GM18868 (cell line): Measurements from ENCODE around the gene CBLN3.
"Not testable (repeated sequence)": the region's sequence is repeated elsewhere in the genome, so short reads cannot be mapped to it uniquely, and the experiment has no call there.

Experiments
- ATAC-seq: cut with Tn5 transposase; IDR thresholded peaks from one replicate; pipeline ENCODE4 v1.9.1; 2021; ENCODE audit warnings: mild to moderate bottlenecking, moderate library complexity; ENCODE audit not compliant: unreplicated experiment

The CBLN3 gene

GRCh38 chr14:24406416-24406815, 23.1 kb downstream of the CBLN3 start:
- no peak for ATAC-seq

GRCh38 chr14:24404814-24405213, 24.7 kb downstream of the CBLN3 start:
- no peak for ATAC-seq

GRCh38 chr14:24403294-24403998, 26.0 kb downstream of the CBLN3 start:
- no peak for ATAC-seq

- no peak for ATAC-seq
Observed at GRCh38 chr14:24401810-24402702, 27.4 kb downstream of the CBLN3 start.

GRCh38 chr14:24399999-24400718, 29.3 kb downstream of the CBLN3 start:
- no peak for ATAC-seq

DNA sequence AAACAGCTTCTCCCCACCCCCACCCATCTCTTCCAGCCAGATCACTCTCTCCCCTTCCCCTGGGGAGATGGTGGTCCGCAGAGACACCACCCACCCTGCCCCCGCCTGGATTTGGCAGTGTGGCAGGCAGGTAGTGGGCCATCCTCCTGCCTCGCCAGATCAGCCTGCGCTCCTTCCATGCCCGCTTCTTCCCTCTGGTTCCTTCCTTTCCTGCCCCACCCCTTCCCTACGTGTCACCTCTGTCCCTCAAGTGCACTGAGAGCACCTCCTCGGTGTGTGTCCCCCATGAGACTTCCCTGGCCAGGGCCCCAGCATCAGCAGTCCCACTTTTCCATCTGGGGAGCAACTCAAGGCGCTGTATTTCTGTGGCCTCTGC, 30.0 kb downstream of the CBLN3 start:
- ATAC-seq = no peak

GRCh38 chr14:24398653-24399446, 30.6 kb downstream of the CBLN3 start, which contains the start of gene NYNRIN:
Gene NYNRIN, plus strand, starts transcription at chr14:24399003. Its CDS starts 244 bp downstream, at chr14:24399247.
- no peak for ATAC-seq

DNA sequence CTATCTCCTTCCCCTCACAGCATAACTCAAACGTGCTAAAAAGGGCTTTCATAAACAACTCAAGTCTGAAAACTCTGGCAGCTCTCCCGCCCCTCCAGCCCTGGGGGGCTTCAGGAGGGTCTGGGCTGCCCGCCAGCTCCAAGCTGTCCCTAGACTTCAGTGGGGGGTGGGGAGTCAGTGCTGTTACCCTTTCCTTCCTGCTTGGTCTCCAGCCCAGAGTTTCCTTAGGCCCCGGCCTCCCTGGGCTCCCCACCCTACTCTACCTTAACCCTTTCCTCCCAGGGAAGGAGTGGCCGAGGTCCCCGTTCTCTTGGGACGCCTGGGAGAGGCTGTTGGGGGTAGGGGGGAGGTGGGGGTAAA, 31.2 kb downstream of the CBLN3 start:
- ATAC-seq = no peak

DNA sequence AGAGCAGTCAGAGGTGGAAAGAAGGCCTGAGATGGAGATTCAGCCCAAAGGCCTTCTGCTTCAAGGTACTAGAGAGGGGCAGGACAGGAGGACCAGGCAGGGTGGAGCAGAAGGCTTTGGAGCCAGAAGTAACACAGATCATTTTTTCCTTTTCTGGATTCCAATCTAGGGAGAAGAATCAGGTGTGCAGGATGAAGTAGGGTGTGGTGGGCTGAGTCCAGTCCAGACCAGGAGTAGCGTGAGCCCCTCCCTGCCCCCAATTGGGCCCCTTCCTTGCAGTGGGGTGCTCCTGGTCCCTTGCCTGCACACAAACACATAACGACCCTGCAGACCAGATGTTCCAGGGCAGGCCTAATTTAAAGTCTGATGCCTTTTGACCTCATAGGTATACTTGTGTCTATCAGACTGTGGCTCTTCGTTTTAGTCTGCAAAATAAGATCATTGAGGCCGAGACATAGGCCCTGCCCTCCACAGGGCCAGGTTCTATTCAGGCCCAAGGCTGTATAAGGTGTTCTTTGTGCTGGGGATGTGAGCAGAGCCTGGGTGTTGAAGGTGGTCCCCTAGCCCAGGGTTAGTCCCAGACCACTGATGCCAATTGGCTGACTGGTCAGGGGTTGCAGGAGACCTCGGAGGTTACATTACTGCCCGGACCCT, 31.7 kb downstream of the CBLN3 start:
- no peak for ATAC-seq

GRCh38 chr14:24395609-24396582, 33.6 kb downstream of the CBLN3 start:
- no peak for ATAC-seq

DNA sequence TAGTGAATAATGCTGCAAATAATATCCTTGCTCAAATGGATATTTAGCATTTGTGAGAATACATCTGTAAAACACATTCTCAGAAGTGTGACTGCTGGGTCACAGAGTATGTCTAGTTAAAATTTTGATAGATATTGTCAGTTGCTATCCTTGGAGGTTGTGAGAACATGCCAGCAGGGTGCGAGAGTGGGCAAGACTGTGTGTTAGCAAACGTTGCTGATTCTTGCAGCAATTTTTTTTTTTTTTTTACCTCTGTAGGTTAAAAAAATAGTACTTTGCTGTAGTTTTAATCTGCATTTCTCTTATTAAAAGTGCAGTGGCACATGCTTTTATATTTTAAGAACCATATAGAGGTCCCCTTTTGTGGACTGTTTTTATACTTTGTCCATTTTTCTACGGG, 35.2 kb downstream of the CBLN3 start:
- no peak for ATAC-seq

DNA sequence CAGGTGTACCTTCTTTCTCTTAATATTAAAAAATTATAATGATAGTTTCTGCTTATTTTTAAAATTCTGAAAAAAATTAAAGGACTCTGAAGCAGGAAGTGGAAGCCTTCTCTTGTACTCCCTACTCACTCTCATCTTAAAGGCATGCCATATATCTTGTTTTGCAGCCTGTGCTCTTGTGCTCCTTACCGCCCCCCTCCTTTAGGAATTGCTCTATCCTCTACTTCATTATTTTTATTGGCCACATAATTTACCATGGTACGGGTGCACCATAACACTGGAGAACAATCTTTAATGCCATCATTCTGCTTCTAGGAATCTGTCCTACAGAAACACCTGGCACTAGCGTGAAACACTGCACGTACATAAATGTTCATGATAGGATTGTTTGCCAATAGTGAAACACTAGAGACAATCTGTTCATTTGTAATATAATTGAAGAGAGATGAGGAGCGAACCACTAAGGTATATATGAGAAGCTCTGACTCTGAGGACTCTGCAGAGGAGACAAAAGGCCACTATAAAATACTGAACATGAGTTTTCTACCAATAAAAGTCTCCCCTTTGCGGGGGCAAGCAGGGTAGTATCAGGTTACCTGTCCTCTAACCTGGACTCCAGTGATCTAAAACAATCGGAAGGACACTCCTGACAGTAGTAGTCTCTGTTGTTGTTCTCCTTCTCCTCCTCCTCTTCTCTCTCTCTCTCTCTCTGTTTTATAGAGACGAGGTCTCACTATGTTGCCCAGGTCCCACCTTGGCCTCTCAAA, 37.0 kb downstream of the CBLN3 start:
- no peak for ATAC-seq

- no peak for ATAC-seq
Observed at GRCh38 chr14:24390701-24391468, 38.6 kb downstream of the CBLN3 start.

DNA sequence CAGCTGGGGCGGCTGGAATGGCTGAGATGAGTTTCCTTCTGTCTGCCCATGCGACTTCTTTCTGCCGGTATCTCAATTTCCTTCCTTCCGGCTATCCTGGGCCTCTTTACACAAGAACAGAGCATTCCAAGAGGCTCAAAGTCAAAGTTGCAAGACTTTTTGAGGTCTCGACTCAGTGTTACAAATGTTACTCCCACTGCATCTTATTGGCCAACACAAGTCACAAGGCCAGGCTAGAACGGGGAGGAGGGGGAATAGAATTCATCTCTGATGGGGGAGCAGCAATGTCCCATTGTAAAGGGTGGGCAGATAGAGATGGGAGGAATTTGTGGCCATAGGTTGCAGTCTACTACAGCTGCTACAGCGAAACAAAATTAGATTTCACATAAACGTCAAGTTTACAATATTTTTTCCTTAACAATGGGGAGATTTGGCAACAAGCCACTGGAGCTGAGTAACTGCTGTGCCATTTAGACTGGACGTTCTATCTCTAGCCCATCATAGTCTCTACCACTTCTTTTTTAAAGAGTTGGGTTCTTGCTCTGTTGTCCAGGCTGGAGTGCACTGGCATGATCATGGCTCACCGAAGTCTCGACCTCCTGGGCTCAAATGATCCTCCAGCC, 40.1 kb downstream of the CBLN3 start:
- ATAC-seq = no peak

DNA sequence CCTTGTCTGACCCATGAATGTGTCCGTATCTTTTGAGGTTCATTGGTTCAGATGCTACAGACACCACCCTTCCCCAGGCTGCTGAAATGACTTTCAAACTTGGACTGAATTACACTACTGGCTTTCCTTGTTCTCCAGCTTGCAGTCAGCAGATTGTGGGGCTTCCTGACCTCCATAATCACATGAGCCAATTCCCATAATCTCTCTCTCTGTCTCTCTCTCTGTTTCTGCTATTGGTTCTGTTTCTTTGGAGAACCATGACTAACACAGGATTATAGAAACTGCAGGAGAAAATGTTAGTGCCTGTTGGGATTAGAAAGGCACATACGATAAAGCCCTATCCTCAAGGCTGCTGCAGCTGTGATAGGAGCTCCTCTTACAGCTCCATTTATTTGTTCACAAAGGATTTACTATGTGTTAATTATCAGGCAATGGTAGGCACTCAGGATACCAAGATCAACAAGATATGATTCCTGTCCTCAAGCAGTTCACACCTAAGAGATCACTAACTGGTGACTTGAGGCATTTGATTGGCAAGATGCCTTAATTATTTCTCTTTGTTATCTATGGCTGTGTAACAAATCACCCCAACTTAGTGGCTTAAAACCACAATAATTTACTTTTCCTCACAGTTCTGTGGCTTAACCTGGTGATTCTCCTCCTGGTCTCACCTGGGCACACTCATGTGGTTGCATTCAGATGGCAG, 40.8 kb downstream of the CBLN3 start:
- ATAC-seq = no peak

DNA sequence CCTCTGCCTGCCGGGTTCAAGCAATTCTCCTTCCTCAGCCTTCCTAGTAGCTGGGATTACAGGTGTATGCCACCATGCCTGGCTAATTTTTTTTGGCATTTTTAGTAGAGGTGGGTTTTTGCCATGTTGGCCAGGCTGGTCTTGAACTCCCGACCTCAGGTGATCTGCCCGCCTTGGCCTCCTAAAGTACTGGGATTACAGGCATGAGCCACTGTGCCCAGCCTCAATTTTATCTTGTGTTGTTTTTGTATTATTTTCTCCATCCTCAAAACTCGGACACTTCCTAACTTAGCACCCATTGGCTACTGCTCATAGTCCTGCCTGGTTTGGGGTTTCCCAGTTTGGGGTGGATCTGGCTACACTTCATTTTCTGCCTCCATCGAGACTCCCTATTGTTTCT, 41.9 kb downstream of the CBLN3 start:
- ATAC-seq = not testable (repeated sequence)

DNA sequence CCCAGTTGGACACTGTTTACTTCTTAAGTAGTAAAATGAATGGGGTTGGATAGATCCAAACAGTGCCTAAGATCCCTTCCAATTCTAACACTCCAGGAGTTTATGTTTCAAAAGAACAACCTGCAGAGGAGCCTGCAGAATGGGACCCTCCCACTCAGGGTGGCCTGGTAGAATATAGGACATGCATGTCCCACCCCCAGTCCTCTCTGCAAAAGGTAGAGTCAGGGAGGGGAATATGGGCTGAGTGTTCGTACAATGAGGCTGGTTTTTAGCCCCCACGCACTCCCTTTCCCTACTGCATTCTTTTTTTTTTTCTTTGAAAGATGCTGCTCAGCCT, 42.5 kb downstream of the CBLN3 start:
- ATAC-seq = no peak
